Endothelial cell of umbilical vein (primary cell): Measurements from ENCODE around the gene KCNK15. TPM values are rescaled to one million over a fixed set of nuclear protein-coding genes. Genes with fewer than 3 reads are reported as not detected.
A peak's percentile ranks its signal among the peaks of the same experiment; 100 is the strongest.

ENCODE experiments used
- BruUV-seq: library from RNA; stranded (reverse); fragments of 400-500 nt; replicated peaks from 2 replicates; lab custom pipeline; 2021; lab: Mats Ljungman, UMichigan
- CTCF ChIA-PET: fragments of 300-600, 350-600 bp; sonication (Branson Sonifier 250); formaldehyde crosslinking; loops from one replicate; lab custom pipeline; 2021; ENCODE audit warnings: antibody characterized with exemption, inconsistent platforms; lab: Charles Lee
- POLR2A ChIA-PET: fragments of 300-600, 350-600 bp; sonication (Branson Sonifier 250); formaldehyde crosslinking; loops from one replicate; lab custom pipeline; 2021; ENCODE audit warnings: antibody characterized with exemption, inconsistent platforms; lab: Charles Lee
- DNase-seq: peaks from one replicate; pipeline ENCODE4 v3.0.0-alpha.2; 2011; ENCODE audit warnings: low read depth, low spot score
- FAIRE-seq: peaks from 2 replicates; lab custom pipeline; 2011; peaks lifted over from hg19 to GRCh38; lab: Jason Lieb, UNC
- H2AFZ ChIP-seq: 2 replicates; pipeline ENCODE4 v1.6.0; 2012; ENCODE audit warnings: low read depth, low read length, control low read depth, inconsistent platforms
- H3K27ac ChIP-seq: 2 replicates; pipeline ENCODE4 v1.5.1; 2011; ENCODE audit warnings: low read depth, mild to moderate bottlenecking, control low read depth, low read length, moderate library complexity; ENCODE audit not compliant: insufficient read depth
- H3K27me3 ChIP-seq, 2 experiments: 2 replicates each; pipeline versions ENCODE4 v1.6.0 to v1.6.1; 2011; ENCODE audit warnings: low read length in 2 of 2, mixed read lengths in 1 of 2; ENCODE audit not compliant: control insufficient read depth in 2 of 2, insufficient read depth in 2 of 2
- H3K36me3 ChIP-seq, 2 experiments: 2 replicates in 1 of 2; 3 replicates in 1 of 2; pipeline ENCODE4 v1.5.1; 2011; ENCODE audit warnings: low read length in 2 of 2, mild to moderate bottlenecking in 1 of 2, moderate library complexity in 1 of 2; ENCODE audit not compliant: control insufficient read depth in 2 of 2, insufficient read depth in 2 of 2; ENCODE audit errors: extremely low read depth in 1 of 2
- H3K4me1 ChIP-seq: 3 replicates; pipeline ENCODE4 v1.5.1; 2011; ENCODE audit warnings: mild to moderate bottlenecking, low read length; ENCODE audit not compliant: control insufficient read depth, insufficient read depth; ENCODE audit errors: extremely low read depth
- H3K4me2 ChIP-seq: 2 replicates; pipeline ENCODE4 v1.6.1; 2011; ENCODE audit warnings: low read length, control low read depth, mixed read lengths; ENCODE audit not compliant: insufficient read depth
- H3K4me3 ChIP-seq, 3 experiments: fragments of 200-600 bp in 1 of 3; sonication (generic), shearing (Covaris generic) in 1 of 3; replicated peaks in 1 of 3; 2 replicates each; pipeline ENCODE4 v1.5.1; 2011 to 2016; ENCODE audit warnings: control low read depth in 3 of 3, low read length in 3 of 3, mild to moderate bottlenecking in 2 of 3, inconsistent platforms in 1 of 3, low read depth in 1 of 3, moderate library complexity in 1 of 3; ENCODE audit not compliant: insufficient read depth in 1 of 3
- H3K79me2 ChIP-seq: 2 replicates; pipeline ENCODE4 v1.6.0; 2012; ENCODE audit warnings: low read length, inconsistent platforms; ENCODE audit not compliant: control insufficient read depth, insufficient read depth
- H3K9ac ChIP-seq: replicated peaks from 2 replicates; pipeline ENCODE3; 2011; ENCODE audit warnings: low read length, control low read depth; ENCODE audit not compliant: insufficient read depth; ENCODE audit errors: extremely low read depth
- H3K9me1 ChIP-seq: replicated peaks from 3 replicates; pipeline ENCODE4 v1.6.0; 2011; ENCODE audit warnings: mild to moderate bottlenecking, low read length; ENCODE audit not compliant: control insufficient read depth, insufficient read depth; ENCODE audit errors: extremely low read depth
- H3K9me3 ChIP-seq: replicated peaks from 2 replicates; pipeline ENCODE4 v1.5.1; 2012; ENCODE audit warnings: low read length, inconsistent platforms; ENCODE audit not compliant: control insufficient read depth, insufficient read depth
- H4K20me1 ChIP-seq: replicated peaks from 2 replicates; pipeline ENCODE3; 2011; ENCODE audit warnings: mild to moderate bottlenecking, low read length; ENCODE audit not compliant: control insufficient read depth, insufficient read depth; ENCODE audit errors: extremely low read depth
- EZH2 ChIP-seq: IDR thresholded peaks from 2 replicates; pipeline ENCODE4 v1.6.1; 2012; ENCODE audit warnings: borderline replicate concordance, low read depth, mild to moderate bottlenecking, moderate library complexity, low read length, inconsistent platforms; ENCODE audit not compliant: severe bottlenecking
- dilution Hi-C: fragments of 300-500 bp; cut with MboI; formaldehyde crosslinking; loops from one replicate; pipeline ENCODE4 v1.15.0; 2019; ENCODE audit warnings: low sequenced_read_pairs; ENCODE audit not compliant: extremely low pct_ligation_motif_present
- intact Hi-C: fragments of 100-400 bp; cut with micrococcal nuclease; formaldehyde crosslinking; loops from one replicate; pipeline ENCODE4 v1.10.0; 2022
- polyA plus RNA-seq, 4 experiments: library from polyadenylated mRNA; depleted of rRNA in 3 of 4; stranded (reverse) in 3 of 4; unstranded in 1 of 4; fragments of >200 nt; gene quantifications; 2 replicates each; pipeline versions ENCODE4 v1.2.1 to v1.2.3, GENCODE V29; 2011 to 2012; ENCODE audit warnings: missing spikeins in 1 of 4
- total RNA-seq: library from RNA; stranded (reverse); gene quantifications from 2 replicates; pipeline ENCODE4 v1.2.3, GENCODE V29; 2021
- TF ChIP-seq, protein P1 (sequence below), 2 donors: IDR thresholded peaks; 1 replicate in 1 of 2; 2 replicates in 1 of 2; pipeline ENCODE4 v1.5.1; 2011; ENCODE audit warnings: low read length in 2 of 2, mild to moderate bottlenecking in 2 of 2, moderate library complexity in 2 of 2, control low read depth in 1 of 2, inconsistent platforms in 1 of 2, low read depth in 1 of 2; ENCODE audit not compliant: insufficient read depth in 1 of 2; ENCODE audit errors: extremely low read depth in 1 of 2

The KCNK15 gene
- total and polyA plus RNA-seq, 2 donors (not counting 3 experiments of a cell fraction or from before 2014, with no cell fraction given) = 0.06 TPM; not detected in 1

DNA sequence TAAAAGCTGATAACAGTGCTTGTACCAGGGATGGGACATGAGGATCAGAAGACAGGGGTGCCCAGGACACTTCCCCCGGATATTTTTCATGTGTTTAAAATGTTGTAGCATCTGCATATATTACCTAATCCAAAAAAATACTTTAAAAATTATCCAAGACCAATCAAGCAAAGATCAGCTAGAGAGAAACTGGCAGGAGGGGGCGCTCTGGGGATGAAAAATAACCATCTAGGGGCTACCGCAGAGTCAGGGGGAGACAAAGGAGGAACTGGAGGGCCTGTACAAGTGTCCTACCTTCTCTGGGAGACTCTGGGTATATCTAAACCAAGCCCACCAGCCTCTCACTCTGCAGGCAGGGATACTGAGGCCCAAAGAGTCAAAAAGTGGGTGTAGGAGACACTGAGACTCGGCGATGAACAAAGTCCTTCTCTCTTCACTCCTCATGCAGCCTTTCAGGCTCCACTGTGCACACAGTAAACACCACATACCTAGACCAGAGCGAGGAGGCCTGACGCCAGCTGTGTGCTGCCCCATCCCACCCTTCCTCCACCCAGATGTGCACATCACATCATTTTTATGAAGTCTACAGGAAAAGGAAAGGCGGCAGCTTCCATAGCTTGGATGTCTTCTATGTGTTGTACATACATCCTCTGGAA is 54.9 kb downstream of the KCNK15 start:
- dilution Hi-C loops (no loop called here), intact Hi-C loops (loop anchor here (1.0 kb wide), 1 partner anchor 67 kb away; no protein-coding TSS in a partner anchor)
- FAIRE-seq = no peak

More for the DNA sequence above, 54.9 kb downstream of the KCNK15 start:
- Histone ChIP-seq H3K9me3 (no peaks in the 10 kb centered on the region), H3K4me3 (no peak overlapping the region), H3K27ac (no peak overlapping the region), H3K9me1 (no peaks in the 10 kb centered on the region), H3K9ac (no peak overlapping the region), H3K4me1 (no peaks in the 10 kb centered on the region), H3K27me3 (peaks cover 2 to 3% of the 10 kb centered on the region in 2 experiments), H2AFZ (no peak overlapping the region), H4K20me1 (no peaks in the 10 kb centered on the region), H3K79me2 (no peaks in the 10 kb centered on the region), H3K36me3 (no peaks in the 10 kb centered on the region), H3K4me2 (no peak overlapping the region)
- ChIA-PET POLR2A (no interaction called here), CTCF (interaction anchor here (0.7 to 1.9 kb wide), 2 partner anchors 16 to 66 kb away, joined by 3 to 12 read pairs; no protein-coding TSS in a partner anchor)
- BruUV-seq = no TSS peak
- DNase-seq = no peak
- TF ChIP-seq, protein P1, sequence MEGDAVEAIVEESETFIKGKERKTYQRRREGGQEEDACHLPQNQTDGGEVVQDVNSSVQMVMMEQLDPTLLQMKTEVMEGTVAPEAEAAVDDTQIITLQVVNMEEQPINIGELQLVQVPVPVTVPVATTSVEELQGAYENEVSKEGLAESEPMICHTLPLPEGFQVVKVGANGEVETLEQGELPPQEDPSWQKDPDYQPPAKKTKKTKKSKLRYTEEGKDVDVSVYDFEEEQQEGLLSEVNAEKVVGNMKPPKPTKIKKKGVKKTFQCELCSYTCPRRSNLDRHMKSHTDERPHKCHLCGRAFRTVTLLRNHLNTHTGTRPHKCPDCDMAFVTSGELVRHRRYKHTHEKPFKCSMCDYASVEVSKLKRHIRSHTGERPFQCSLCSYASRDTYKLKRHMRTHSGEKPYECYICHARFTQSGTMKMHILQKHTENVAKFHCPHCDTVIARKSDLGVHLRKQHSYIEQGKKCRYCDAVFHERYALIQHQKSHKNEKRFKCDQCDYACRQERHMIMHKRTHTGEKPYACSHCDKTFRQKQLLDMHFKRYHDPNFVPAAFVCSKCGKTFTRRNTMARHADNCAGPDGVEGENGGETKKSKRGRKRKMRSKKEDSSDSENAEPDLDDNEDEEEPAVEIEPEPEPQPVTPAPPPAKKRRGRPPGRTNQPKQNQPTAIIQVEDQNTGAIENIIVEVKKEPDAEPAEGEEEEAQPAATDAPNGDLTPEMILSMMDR (IDR thresholded peaks at IDR 0.05; ENCODE audit: extremely low read depth in 1 of 2, insufficient read depth in 1 of 2, low read depth in 1 of 2, low read length in 2 of 2) = peak; percentile 20 to 35
- no peak for TF ChIP-seq EZH2

Other genes with a start within 250 kb of the KCNK15 start
- gene SERINC3, start 223.8 kb upstream of the KCNK15 start, total RNA-seq = 83.7 TPM in 2 replicates
- gene SERINC3, start 223.8 kb upstream of the KCNK15 start, polyA plus RNA-seq = 177 and 181 TPM in 2 replicates
- gene PKIG, start 163.3 kb upstream of the KCNK15 start, total RNA-seq = 127 and 135 TPM in 2 replicates
- gene PKIG, start 163.3 kb upstream of the KCNK15 start, polyA plus RNA-seq = 167 and 174 TPM in 2 replicates
- 26.3 and 33.2 TPM in 2 replicates for gene ADA, start 94.2 kb upstream of the KCNK15 start, total RNA-seq
- gene ADA, start 94.2 kb upstream of the KCNK15 start, polyA plus RNA-seq = 29.8 and 33.1 TPM in 2 replicates
- gene CCN5, start 30.5 kb upstream of the KCNK15 start, total RNA-seq = not detected in 2 replicates
- gene CCN5, start 30.5 kb upstream of the KCNK15 start, polyA plus RNA-seq = 0.03 and 0.14 TPM in 2 replicates
- not detected in 2 replicates for gene RIMS4, start 64.7 kb downstream of the KCNK15 start, total RNA-seq
- not detected in 2 replicates for gene RIMS4, start 64.7 kb downstream of the KCNK15 start, polyA plus RNA-seq
- gene YWHAB, start 139.8 kb downstream of the KCNK15 start, total RNA-seq = 255 and 256 TPM in 2 replicates
- 45.9 and 65.9 TPM in 2 replicates for gene YWHAB, start 139.8 kb downstream of the KCNK15 start, polyA plus RNA-seq
- gene PABPC1L, start 164.2 kb downstream of the KCNK15 start, total RNA-seq = 7.5 and 7.8 TPM in 2 replicates
- 12.6 and 14.2 TPM in 2 replicates for gene PABPC1L, start 164.2 kb downstream of the KCNK15 start, polyA plus RNA-seq
- gene TOMM34, start 214.5 kb downstream of the KCNK15 start, total RNA-seq = 37.0 and 44.2 TPM in 2 replicates
- 36.3 and 36.9 TPM in 2 replicates for gene TOMM34, start 214.5 kb downstream of the KCNK15 start, polyA plus RNA-seq
- gene STK4, start 220.6 kb downstream of the KCNK15 start, total RNA-seq = 28.2 and 29.6 TPM in 2 replicates
- gene STK4, start 220.6 kb downstream of the KCNK15 start, polyA plus RNA-seq = 7.0 and 9.1 TPM in 2 replicates